ENCODE measurements around the gene ZMYND19.
"Not testable (repeated sequence)": the region's sequence is repeated elsewhere in the genome, so short reads cannot be mapped to it uniquely, and the experiment has no call there.

The ZMYND19 gene

DNA sequence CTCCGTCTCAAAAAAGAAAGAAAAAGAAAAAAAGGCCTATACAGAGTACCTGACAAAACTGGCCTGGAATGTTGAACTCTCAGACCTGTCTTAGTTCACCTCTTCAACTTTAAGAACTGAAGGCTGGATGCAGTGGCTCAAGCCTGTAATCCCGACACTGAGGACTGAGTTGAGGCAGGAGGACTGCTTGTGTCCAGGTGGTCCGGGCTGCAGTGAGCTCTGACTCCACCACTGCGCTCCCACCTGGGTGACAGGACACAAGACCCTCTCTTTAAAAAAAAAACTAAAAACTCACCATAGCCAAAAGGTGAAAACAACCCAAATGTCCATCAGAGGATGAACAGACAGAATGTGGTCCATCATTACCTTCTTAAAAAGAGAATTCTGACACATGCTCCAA is 32.2 kb downstream of the ZMYND19 start:
- no peak for DNase-seq (ENCODE audit: low read depth in 2 of 3, low spot score in 2 of 3)

DNA sequence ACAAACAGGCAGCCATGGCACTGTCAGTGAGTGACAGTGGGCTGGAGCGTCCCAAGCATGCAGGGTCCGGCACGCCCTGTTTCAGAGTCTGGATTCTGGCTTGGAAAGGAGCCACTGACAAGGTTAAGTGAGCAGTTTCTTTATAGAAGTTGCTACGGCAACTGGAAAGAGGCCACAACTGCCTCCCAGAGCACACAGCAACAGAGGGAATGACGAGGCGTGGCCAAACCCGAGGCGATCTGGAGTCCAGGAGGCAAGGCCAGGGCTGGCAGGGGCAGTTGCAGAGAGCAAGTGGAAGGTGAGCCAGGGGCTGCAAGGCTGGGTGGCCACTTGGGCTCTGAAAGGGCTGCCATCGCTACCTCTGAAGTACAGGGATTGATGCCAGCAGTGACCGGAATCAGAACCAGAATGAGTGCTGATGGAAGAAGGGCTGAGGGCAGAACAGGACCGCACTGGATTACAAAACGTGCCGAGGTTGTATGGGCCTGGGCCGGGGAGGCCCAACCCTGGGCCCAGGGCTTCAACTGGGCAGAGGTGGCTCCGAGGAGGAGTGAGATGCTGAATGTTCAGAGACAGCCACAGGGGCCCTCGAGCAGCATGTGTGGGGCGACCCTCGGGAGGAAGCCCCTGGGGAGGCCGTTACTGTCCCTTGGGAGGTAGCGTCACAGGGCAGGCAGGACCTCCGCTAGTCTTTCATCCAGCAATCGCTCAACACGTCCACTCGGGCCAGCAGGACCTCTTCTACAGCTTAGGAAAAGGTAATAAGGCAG is 34.1 kb downstream of the ZMYND19 start:
- DNase-seq (ENCODE audit: low read depth in 2 of 3, low spot score in 2 of 3), result no peak

DNA sequence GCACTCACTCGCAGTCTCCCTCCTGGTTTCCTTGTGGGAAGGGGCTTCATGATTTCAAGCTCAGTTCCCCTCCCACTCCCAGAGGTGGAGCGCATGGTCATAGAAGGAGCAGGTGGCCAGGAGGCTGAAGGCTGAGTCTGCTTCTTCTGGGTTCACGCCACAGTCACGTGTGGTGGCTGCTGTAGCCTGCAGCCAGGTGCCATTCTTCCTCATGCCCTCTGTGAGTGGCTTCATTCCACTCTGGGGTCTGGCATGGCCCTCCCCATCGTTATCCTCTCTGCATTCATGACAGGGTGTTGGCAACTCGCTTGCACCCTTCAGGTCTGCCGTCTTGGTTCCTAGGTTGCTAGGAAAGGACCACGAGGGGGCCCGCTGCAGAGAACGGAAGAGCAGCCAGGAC is 35.1 kb downstream of the ZMYND19 start:
- DNase-seq (ENCODE audit: low read depth in 2 of 3, low spot score in 2 of 3), result no peak

DNA sequence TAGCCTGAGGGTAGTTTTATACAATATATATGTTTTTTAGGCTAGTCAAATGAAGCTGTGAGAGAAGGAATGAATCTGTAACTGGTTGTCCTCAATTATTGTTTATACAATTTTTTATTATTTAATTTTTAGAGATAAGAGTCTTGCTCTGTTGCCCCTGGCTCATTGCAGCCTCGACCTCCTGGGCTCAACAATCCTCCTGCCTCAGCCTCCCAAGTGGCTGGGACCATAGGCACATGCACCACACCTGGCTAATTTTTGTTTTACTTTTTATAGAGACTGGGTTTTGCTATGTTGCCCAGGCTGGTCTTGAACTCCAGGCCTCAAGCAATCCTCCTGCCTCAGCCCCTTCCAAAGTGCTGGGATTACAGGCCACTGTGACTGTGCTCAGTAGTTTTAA is 36.0 kb downstream of the ZMYND19 start:
- DNase-seq (ENCODE audit: low read depth in 2 of 3, low spot score in 2 of 3), result no peak

GRCh38 chr9:137553654-137554053 is 36.7 kb downstream of the ZMYND19 start:
- DNase-seq (ENCODE audit: low read depth in 2 of 3, low spot score in 2 of 3), result not testable (repeated sequence)

DNA sequence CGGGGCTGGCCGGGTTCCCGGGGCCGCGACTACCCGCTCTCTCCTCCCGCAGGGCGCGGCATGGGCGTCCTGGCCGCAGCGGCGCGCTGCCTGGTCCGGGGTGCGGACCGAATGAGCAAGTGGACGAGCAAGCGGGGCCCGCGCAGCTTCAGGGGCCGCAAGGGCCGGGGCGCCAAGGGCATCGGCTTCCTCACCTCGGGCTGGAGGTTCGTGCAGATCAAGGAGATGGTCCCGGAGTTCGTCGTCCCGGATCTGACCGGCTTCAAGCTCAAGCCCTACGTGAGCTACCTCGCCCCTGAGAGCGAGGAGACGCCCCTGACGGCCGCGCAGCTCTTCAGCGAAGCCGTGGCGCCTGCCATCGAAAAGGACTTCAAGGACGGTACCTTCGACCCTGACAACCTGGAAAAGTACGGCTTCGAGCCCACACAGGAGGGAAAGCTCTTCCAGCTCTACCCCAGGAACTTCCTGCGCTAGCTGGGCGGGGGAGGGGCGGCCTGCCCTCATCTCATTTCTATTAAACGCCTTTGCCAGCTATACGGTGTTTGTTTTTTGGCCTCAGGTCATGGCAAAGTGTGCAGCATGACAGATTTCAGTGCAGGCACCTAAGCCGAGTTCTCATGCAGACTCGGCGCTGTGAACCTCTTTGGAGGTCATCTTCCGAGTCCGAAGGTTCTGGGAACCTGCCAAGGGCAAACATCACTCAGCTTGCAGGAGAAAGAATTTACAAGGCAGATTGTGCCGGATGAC is 38.1 kb downstream of the ZMYND19 start:
- DNase-seq (ENCODE audit: low read depth in 2 of 3, low spot score in 2 of 3), result no peak

DNA sequence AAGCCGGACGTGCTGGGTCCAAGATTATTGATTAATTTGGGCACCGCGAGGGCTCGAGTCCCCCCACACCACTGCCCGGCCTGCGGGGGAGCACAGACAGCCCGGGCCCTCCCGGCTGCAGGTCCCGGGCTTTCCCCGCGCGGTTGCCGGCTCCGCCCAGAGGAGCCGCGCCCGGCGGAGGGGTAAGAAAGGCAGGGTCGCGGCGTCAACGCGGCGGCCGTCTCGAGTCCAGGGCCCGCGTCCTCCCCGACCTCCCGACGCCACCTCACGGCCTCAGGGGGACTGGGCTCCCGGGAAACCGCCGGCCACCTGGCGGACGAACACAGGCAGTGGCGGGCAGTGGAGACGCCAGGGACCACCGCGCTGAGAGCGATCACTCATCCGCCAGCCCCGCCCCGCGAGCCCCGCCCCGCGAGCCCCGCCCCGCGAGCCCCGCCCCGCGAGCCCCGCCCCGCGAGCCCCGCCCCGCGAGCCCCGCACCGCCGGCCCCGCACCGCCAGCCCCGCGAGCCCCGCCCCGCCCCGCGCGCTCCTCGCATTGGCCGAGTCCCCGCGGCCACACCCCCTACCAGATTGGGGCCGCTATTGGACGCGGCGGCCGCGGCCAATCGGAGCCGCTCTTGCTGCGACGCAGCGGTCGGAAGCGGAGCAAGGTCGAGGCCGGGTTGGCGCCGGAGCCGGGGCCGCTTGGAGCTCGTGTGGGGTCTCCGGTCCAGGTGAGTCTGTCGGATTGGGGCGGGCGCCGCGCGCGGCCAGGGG is 38.9 kb downstream of the ZMYND19 start, which contains the start of gene MRPL41:
MRPL41 (plus strand) TSS at position 616 of the 758 bp plus-strand sequence. CDS start 203 bp downstream, outside the sequence.
- DNase-seq (ENCODE audit: low read depth in 2 of 3, low spot score in 2 of 3), result peak; percentile 59 to 80 (median 67)

DNA sequence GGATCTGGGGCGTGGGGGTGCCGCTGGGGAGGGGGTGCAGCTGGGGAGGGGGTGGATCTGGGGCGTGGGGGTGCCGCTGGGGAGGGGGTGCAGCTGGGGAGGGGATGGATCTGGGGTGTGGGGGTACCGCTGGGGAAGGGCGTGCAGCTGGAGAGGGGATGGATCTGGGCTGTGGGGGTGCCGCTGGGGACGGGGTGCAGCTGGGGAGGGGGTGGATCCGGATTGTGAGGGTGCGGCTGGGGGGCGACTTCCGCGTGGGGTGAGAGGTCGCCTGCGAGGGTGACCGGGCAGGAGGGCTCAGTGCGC is 39.4 kb downstream of the ZMYND19 start:
- not testable (repeated sequence) for DNase-seq (ENCODE audit: low read depth in 2 of 3, low spot score in 2 of 3)

DNA sequence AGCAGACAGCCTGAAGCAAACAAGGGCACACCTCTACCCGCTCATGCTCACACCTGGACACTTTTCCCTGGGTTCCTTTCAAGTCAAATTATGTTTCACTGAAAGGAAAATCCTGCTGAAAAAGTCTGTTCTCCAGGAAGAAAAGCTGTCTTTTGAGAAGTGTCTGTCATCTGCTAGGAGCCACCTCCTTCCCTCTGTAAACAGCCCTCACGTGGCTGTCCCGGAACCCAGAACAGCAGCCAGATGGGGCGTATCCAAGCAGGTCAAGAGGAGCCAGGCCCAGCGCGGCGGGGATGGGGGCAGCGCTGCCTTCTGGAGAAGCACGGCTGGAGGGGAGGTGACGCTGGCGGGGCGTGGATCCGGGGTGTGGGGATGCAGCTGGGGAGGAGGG is 40.1 kb downstream of the ZMYND19 start, which contains the start of gene PNPLA7:
PNPLA7 (minus strand) TSS at position 172 of the 391 bp plus-strand sequence. CDS start 205 bp downstream, outside the sequence.
- DNase-seq (ENCODE audit: low read depth in 2 of 3, low spot score in 2 of 3), result no peak

GRCh38 chr9:137547687-137548543 is 42.4 kb downstream of the ZMYND19 start:
- DNase-seq (ENCODE audit: low read depth in 2 of 3, low spot score in 2 of 3), result no peak

GRCh38 chr9:137545123-137545522 is 45.2 kb downstream of the ZMYND19 start:
- DNase-seq (ENCODE audit: low read depth in 2 of 3, low spot score in 2 of 3), result no peak

GRCh38 chr9:137544176-137544760 is 46.0 kb downstream of the ZMYND19 start:
- no peak for DNase-seq (ENCODE audit: low read depth in 2 of 3, low spot score in 2 of 3)

GRCh38 chr9:137543237-137543963 is 46.9 kb downstream of the ZMYND19 start:
- DNase-seq (ENCODE audit: low read depth in 2 of 3, low spot score in 2 of 3), result no peak

- DNase-seq (ENCODE audit: low read depth in 2 of 3, low spot score in 2 of 3), result no peak
Observed at GRCh38 chr9:137542486-137542885, 47.8 kb downstream of the ZMYND19 start.

DNA sequence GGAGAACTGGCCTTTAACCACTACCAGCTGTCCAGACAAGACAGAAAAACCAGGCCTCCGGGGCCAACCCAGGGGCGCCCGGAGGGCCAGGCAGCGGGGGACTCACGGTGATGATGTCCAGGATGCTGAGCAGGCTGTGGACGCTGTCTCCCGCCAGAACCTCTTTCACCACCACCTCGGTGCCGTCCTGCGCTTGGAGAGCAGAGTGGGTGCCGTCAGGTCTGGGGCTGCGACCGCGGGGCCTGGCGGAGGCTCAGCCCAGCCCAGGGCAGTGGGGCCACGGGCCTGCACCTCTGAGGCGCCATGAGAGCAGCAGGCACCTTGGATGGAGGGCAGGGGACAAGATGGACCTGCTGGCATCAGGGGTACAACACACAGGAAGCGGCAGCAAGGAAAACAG is 49.8 kb downstream of the ZMYND19 start:
- DNase-seq (ENCODE audit: low read depth in 2 of 3, low spot score in 2 of 3), result no peak

- no peak for DNase-seq (ENCODE audit: low read depth in 2 of 3, low spot score in 2 of 3)
Observed at GRCh38 chr9:137538058-137538457, 52.3 kb downstream of the ZMYND19 start.

- not testable (repeated sequence) for DNase-seq (ENCODE audit: low read depth in 2 of 3, low spot score in 2 of 3)
Observed at GRCh38 chr9:137536594-137537131, 53.6 kb downstream of the ZMYND19 start.

- no peak for DNase-seq (ENCODE audit: low read depth in 2 of 3, low spot score in 2 of 3)
Observed at GRCh38 chr9:137535120-137535428, 55.2 kb downstream of the ZMYND19 start.

- no peak for DNase-seq (ENCODE audit: low read depth in 2 of 3, low spot score in 2 of 3)
Observed at GRCh38 chr9:137534256-137535119, 55.8 kb downstream of the ZMYND19 start.
